WTC11 (cell line): ENCODE data around the gene SLC25A39. TPM values are rescaled to one million over a fixed set of nuclear protein-coding genes. Genes with fewer than 3 reads are reported as not detected.

Experiments
- ATAC-seq: fragments of 200-7000 bp; cut with Tn5 transposase; 2 replicates; pipeline ENCODE4 v1.10.0; 2021; ENCODE audit warnings: mild to moderate bottlenecking, moderate library complexity
- CTCF ChIA-PET: fragments of 300-600 bp; sonication (Branson Sonifier 250); formaldehyde crosslinking; loops from one replicate; lab custom pipeline; 2021; ENCODE audit warnings: antibody characterized with exemption; lab: Charles Lee
- POLR2A ChIA-PET: fragments of 350-600 bp; sonication (Branson Sonifier 250); formaldehyde crosslinking; loops from one replicate; lab custom pipeline; 2021; ENCODE audit warnings: antibody characterized with exemption; lab: Charles Lee
- DNase-seq: peaks from one replicate; pipeline ENCODE4 v3.0.0; 2021; ENCODE audit warnings: low spot score
- H3K27ac Mint-ChIP-seq: 2 replicates; pipeline ENCODE4 v1.8.0; 2021; ENCODE audit warnings: mixed read lengths
- H3K27me3 Mint-ChIP-seq: 2 replicates; pipeline ENCODE4 v1.8.0; 2021; ENCODE audit warnings: low read depth, mild to moderate bottlenecking, moderate library complexity, mixed read lengths
- H3K36me3 Mint-ChIP-seq: 2 replicates; pipeline ENCODE4 v1.8.0; 2021; ENCODE audit warnings: mixed read lengths
- H3K4me1 Mint-ChIP-seq: 2 replicates; pipeline ENCODE4 v1.8.0; 2022; ENCODE audit warnings: mixed read lengths
- H3K4me3 Mint-ChIP-seq: 2 replicates; pipeline ENCODE4 v1.8.0; 2021; ENCODE audit warnings: mild to moderate bottlenecking, moderate library complexity, mixed read lengths
- H3K9me3 Mint-ChIP-seq: 2 replicates; pipeline ENCODE4 v1.8.0; 2021; ENCODE audit warnings: mixed read lengths
- ESRRA ChIP-seq: sonication (generic); formaldehyde crosslinking; IDR thresholded peaks from 2 replicates; pipeline ENCODE4 v1.8.1; 2022; ENCODE audit warnings: mild to moderate bottlenecking, missing genetic modification reagents, borderline replicate concordance
- FOXJ3 ChIP-seq: sonication (generic); formaldehyde crosslinking; IDR thresholded peaks from 2 replicates; pipeline ENCODE4 v1.9.0; 2021; ENCODE audit warnings: missing genetic modification reagents, mild to moderate bottlenecking, borderline replicate concordance
- FOXK1 ChIP-seq: sonication (generic); formaldehyde crosslinking; IDR thresholded peaks from 2 replicates; pipeline ENCODE4 v1.8.0; 2022; ENCODE audit warnings: mild to moderate bottlenecking, moderate library complexity, missing genetic modification reagents
- FOXP1 ChIP-seq: sonication (generic); formaldehyde crosslinking; IDR thresholded peaks from 2 replicates; pipeline ENCODE4 v1.8.0; 2022; ENCODE audit warnings: missing genetic modification reagents, mild to moderate bottlenecking, moderate library complexity, borderline replicate concordance
- NFYB ChIP-seq: sonication (generic); formaldehyde crosslinking; conservative IDR thresholded peaks from 2 replicates; pipeline ENCODE4 v1.8.0; 2022; ENCODE audit warnings: low read depth, missing genetic modification reagents
- RORB ChIP-seq: fragments of 250-450 bp; sonication (Bioruptor Pico); IDR thresholded peaks from 2 replicates; pipeline ENCODE4 v1.9.0; 2021; ENCODE audit warnings: mild to moderate bottlenecking
- TCF7 ChIP-seq: sonication (generic); formaldehyde crosslinking; IDR thresholded peaks from 2 replicates; pipeline ENCODE4 v1.8.0; 2022; ENCODE audit warnings: mild to moderate bottlenecking, low read depth, missing genetic modification reagents, moderate library complexity
- TP53 ChIP-seq: sonication (generic); formaldehyde crosslinking; IDR thresholded peaks from 2 replicates; pipeline ENCODE4 v1.8.1; 2023; ENCODE audit warnings: mild to moderate bottlenecking, missing genetic modification reagents
- ZNF121 ChIP-seq: sonication (generic); formaldehyde crosslinking; IDR thresholded peaks from 2 replicates; pipeline ENCODE4 v1.8.0; 2023; ENCODE audit warnings: missing genetic modification reagents
- ZNF138 ChIP-seq: sonication (generic); formaldehyde crosslinking; conservative IDR thresholded peaks from 2 replicates; pipeline ENCODE4 v1.8.1; 2022; ENCODE audit warnings: mild to moderate bottlenecking, moderate library complexity, missing genetic modification reagents
- ZNF232 ChIP-seq: sonication (generic); formaldehyde crosslinking; IDR thresholded peaks from 2 replicates; pipeline ENCODE4 v1.8.0; 2022; ENCODE audit warnings: mild to moderate bottlenecking, missing genetic modification reagents
- total RNA-seq: library from RNA; stranded (reverse); gene quantifications from 3 replicates; pipeline ENCODE4 v1.2.3, GENCODE V29; 2021
- TF ChIP-seq, protein P1 (sequence below): sonication (generic); formaldehyde crosslinking; IDR thresholded peaks from 2 replicates; pipeline ENCODE4 v1.8.0; 2023; ENCODE audit warnings: missing genetic modification reagents, mild to moderate bottlenecking, borderline replicate concordance
- TF ChIP-seq, protein P2 (sequence below): sonication (generic); formaldehyde crosslinking; IDR thresholded peaks from 2 replicates; pipeline ENCODE4 v1.8.1; 2023; ENCODE audit warnings: mild to moderate bottlenecking, missing genetic modification reagents, moderate library complexity
- TF ChIP-seq, protein P3 (sequence below): sonication (generic); formaldehyde crosslinking; IDR thresholded peaks from 2 replicates; pipeline ENCODE4 v1.8.0; 2022; ENCODE audit warnings: mild to moderate bottlenecking, missing genetic modification reagents

The SLC25A39 gene
- total RNA-seq, 1 experiment from 2014 or later = 271 TPM

GRCh38 chr17:44326861-44327444 lies 2.3 kb upstream of the SLC25A39 start (continued):
- no peak for TF ChIP-seq ESRRA (CRISPR knock-in tag)
- no peak for TF ChIP-seq ZNF232 (CRISPR knock-in tag)
- TF ChIP-seq ZNF138 (CRISPR knock-in tag) = no peak
- no peak for TF ChIP-seq ZNF121
- TF ChIP-seq, protein P1, sequence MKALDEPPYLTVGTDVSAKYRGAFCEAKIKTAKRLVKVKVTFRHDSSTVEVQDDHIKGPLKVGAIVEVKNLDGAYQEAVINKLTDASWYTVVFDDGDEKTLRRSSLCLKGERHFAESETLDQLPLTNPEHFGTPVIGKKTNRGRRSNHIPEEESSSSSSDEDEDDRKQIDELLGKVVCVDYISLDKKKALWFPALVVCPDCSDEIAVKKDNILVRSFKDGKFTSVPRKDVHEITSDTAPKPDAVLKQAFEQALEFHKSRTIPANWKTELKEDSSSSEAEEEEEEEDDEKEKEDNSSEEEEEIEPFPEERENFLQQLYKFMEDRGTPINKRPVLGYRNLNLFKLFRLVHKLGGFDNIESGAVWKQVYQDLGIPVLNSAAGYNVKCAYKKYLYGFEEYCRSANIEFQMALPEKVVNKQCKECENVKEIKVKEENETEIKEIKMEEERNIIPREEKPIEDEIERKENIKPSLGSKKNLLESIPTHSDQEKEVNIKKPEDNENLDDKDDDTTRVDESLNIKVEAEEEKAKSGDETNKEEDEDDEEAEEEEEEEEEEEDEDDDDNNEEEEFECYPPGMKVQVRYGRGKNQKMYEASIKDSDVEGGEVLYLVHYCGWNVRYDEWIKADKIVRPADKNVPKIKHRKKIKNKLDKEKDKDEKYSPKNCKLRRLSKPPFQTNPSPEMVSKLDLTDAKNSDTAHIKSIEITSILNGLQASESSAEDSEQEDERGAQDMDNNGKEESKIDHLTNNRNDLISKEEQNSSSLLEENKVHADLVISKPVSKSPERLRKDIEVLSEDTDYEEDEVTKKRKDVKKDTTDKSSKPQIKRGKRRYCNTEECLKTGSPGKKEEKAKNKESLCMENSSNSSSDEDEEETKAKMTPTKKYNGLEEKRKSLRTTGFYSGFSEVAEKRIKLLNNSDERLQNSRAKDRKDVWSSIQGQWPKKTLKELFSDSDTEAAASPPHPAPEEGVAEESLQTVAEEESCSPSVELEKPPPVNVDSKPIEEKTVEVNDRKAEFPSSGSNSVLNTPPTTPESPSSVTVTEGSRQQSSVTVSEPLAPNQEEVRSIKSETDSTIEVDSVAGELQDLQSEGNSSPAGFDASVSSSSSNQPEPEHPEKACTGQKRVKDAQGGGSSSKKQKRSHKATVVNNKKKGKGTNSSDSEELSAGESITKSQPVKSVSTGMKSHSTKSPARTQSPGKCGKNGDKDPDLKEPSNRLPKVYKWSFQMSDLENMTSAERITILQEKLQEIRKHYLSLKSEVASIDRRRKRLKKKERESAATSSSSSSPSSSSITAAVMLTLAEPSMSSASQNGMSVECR = peak; percentile 36; the same call in 1 of the 2 replicates
- no peak for TF ChIP-seq TCF7 (CRISPR knock-in tag)
- no peak for TF ChIP-seq FOXP1 (CRISPR knock-in tag)
- TF ChIP-seq, protein P2, sequence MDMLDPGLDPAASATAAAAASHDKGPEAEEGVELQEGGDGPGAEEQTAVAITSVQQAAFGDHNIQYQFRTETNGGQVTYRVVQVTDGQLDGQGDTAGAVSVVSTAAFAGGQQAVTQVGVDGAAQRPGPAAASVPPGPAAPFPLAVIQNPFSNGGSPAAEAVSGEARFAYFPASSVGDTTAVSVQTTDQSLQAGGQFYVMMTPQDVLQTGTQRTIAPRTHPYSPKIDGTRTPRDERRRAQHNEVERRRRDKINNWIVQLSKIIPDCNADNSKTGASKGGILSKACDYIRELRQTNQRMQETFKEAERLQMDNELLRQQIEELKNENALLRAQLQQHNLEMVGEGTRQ (CRISPR knock-in tag) = peak; percentile 88
- no peak for TF ChIP-seq RORB (CRISPR knock-in tag)
- no peak for TF ChIP-seq TP53 (CRISPR knock-in tag)
- TF ChIP-seq FOXK1 (CRISPR knock-in tag) = peak; percentile 50; the same call in 1 of the 2 replicates

GRCh38 chr17:44324092-44324570 lies 492 bp downstream of the SLC25A39 start:
- peaks cover 8% of the 10 kb centered on the region for H3K27me3 Mint-ChIP-seq
- peaks cover 13% of the 10 kb centered on the region for H3K4me1 Mint-ChIP-seq
- H3K4me3 Mint-ChIP-seq = peak overlapping the region; percentile 84
- ChIA-PET POLR2A (interaction anchor here (0.6 to 1.9 kb wide), 3 partner anchors 11 to 102 kb away, joined by 3 to 8 read pairs (median 6); no protein-coding TSS in a partner anchor), CTCF (interaction anchor here (0.6 to 3.1 kb wide), 12 partner anchors 8 to 120 kb away, joined by 3 to 33 read pairs (median 8); partner anchors contain the start of gene GRN)
- peaks cover 17% of the 10 kb centered on the region for H3K36me3 Mint-ChIP-seq
- no peaks in the 10 kb centered on the region for H3K9me3 Mint-ChIP-seq
- TF ChIP-seq, protein P1 = 0 out of 2 replicates have a peak, but pooled peaks have one; percentile 60
- TF ChIP-seq FOXJ3 (CRISPR knock-in tag) (no peak), NFYB (CRISPR knock-in tag) (0 out of 2 replicates have a peak, but pooled peaks have one; percentile 13)
- TF ChIP-seq, protein P3, sequence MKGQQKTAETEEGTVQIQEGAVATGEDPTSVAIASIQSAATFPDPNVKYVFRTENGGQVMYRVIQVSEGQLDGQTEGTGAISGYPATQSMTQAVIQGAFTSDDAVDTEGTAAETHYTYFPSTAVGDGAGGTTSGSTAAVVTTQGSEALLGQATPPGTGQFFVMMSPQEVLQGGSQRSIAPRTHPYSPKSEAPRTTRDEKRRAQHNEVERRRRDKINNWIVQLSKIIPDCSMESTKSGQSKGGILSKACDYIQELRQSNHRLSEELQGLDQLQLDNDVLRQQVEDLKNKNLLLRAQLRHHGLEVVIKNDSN (CRISPR knock-in tag) = peak; percentile 33; the same call in 1 of the 2 replicates
- H3K27ac Mint-ChIP-seq = no peak overlapping the region
- ATAC-seq (no peak), DNase-seq (no peak)
